Measurements from ENCODE around the gene NR3C2.

Gene NR3C2

DNA sequence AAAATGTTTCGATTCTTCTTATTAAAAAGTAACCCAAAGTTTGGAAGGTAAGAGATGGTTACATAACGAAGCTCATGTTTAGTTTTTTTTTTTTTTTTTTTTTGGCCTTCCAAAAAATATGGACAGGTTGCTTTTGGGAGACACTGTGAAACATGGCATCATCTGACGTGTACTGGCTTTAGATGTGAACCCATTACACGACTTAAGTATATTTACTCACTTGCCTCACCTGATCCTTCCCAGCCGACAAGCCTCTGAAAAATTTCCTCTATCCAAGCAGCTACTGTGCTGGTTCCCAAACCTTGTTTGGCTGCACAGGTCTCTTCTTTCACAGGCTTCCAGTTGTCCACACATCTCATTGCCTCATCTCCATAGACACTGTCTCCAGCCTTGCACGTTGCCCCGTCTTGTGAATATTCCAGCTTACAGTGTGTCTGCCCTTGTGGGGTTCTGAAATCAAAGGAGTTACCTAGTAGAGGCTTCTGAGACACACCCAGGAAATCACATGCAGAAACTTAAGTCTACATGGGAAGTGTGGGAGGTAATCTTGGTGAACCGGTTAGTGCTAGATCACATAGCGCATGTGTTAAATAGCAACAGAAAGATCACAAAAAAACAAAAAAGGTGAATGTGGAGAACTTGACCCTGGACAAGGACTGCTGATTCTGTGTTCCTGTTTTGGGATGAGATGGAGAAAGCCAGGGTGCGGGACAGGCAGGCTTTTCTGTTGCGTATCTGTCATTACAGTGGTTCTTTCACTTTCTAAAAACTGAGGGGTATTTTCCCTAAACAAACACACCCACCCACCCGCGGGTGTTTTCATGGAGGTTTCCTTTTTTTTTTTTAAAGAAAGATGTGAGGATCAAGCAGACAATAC, 381.7 kb downstream of the NR3C2 start:
- TF ChIP-seq, protein P1, sequence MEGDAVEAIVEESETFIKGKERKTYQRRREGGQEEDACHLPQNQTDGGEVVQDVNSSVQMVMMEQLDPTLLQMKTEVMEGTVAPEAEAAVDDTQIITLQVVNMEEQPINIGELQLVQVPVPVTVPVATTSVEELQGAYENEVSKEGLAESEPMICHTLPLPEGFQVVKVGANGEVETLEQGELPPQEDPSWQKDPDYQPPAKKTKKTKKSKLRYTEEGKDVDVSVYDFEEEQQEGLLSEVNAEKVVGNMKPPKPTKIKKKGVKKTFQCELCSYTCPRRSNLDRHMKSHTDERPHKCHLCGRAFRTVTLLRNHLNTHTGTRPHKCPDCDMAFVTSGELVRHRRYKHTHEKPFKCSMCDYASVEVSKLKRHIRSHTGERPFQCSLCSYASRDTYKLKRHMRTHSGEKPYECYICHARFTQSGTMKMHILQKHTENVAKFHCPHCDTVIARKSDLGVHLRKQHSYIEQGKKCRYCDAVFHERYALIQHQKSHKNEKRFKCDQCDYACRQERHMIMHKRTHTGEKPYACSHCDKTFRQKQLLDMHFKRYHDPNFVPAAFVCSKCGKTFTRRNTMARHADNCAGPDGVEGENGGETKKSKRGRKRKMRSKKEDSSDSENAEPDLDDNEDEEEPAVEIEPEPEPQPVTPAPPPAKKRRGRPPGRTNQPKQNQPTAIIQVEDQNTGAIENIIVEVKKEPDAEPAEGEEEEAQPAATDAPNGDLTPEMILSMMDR (IDR thresholded peaks at IDR 0.05; ENCODE audit: low read depth, low read length), result no peak
- DNase-seq (ENCODE audit: extremely low read depth, low read depth), result no peak

DNA sequence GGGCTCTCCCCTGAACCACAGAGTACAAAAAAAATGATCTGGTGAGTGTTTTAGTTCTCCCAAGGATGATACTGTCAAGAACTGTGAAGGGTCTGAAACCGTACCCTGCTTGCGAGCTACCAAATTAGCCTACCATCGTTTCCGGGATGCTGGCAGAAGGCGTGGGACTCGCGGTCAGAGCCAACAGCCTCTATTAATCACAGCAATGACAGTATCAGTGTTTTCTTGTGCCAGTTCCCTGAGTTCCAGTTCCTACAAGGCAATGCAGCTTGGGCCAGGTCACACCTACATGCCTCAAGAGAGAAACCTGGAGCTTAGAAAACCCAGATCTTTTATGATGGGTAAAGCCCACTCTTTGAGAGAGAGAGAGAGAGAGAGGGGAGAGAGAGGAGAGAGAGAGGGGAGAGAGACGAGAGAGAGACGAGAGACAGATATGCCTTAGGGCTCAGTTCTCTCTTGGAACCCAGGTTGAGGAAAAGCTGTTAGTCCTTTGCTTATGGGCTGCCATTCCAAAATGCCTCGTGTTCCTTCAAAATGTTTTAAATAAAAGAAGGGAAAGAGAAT, 382.5 kb downstream of the NR3C2 start:
- DNase-seq (ENCODE audit: extremely low read depth, low read depth), result no peak
- TF ChIP-seq, protein P1 (IDR thresholded peaks at IDR 0.05; ENCODE audit: low read depth, low read length), result no peak

DNA sequence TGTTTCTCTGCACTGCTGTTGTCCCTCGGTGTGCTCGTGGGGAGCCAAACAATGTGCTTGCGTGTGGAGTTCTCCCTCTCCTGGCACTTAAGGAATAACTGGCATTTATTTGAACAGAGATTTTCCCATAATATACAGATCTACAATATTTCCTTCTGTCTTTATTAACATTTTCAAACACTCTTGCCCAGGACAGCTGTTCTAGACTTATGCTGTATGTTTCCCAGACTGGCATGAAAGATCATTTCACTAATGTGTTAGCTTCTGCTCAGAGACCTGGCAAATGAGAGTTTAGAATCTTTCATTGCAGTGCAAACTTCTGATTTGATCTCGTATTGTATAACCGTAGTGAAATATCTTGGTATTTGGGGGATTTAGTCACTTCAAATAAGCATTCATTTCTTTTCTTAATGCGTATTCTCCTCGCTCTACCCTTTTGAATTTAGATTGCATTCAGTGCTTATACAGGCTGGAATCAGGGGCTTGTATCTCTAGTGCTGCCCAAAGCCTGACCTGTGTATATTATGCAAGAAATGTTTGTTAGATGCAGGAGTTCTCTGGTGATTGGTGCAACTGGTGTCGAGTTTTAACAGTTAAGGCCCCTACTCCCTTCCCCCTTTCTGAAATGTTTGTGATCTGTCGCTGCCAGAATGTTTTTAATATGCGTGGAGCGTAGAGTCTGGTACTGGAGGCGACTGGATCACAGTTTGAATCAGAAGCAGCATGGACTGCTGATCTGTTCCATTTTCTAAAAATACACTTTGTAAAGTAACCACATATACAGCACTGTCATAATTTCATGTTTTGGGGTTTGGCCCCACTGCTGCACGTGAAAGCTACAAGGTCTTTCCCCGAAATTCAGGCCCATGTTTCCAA, 384.0 kb downstream of the NR3C2 start:
- no peak for DNase-seq (ENCODE audit: extremely low read depth, low read depth)
- TF ChIP-seq, protein P1 (IDR thresholded peaks at IDR 0.05; ENCODE audit: low read depth, low read length), result no peak

DNA sequence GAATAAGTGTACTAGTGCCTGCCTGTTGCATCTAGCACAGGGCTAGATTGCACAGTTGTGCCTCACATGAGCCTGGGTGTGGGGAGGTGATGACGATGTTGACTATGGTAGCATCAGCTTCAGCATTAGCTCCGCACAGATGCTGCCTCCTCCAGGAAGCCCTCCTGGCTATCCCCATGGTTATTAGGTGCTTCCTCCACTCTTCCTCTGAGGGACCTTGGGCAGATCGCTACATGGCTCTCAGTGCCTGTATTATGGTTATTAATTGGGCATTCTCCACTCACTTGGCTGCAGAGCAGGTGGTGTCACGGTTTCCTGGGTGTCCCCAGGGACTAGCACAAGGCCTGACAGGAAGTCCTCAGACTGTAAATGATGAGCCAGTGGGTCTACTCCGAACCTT, 384.7 kb downstream of the NR3C2 start:
- no peak for DNase-seq (ENCODE audit: extremely low read depth, low read depth)
- TF ChIP-seq, protein P1 (IDR thresholded peaks at IDR 0.05; ENCODE audit: low read depth, low read length), result no peak

DNA sequence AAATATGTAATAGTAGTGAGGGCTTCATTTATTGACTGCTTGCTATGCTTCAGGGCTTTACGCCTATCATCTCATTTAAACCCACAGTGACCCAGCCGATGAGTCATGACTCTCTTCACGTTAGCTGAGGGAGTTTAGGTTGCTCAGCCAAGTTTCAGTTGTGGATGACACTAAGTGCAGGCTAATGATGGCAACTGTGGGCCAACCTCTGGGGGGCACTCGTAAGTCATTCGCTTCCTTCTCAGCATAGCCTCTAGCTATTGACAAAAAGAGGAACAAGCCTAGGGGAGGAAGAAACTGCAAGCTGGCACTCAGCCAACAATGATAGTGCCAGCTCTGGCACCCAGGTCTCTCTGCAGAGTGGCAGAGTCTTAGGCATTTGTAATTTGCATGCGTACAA, 385.3 kb downstream of the NR3C2 start:
- TF ChIP-seq, protein P1 (IDR thresholded peaks at IDR 0.05; ENCODE audit: low read depth, low read length), result no peak
- no peak for DNase-seq (ENCODE audit: extremely low read depth, low read depth)

DNA sequence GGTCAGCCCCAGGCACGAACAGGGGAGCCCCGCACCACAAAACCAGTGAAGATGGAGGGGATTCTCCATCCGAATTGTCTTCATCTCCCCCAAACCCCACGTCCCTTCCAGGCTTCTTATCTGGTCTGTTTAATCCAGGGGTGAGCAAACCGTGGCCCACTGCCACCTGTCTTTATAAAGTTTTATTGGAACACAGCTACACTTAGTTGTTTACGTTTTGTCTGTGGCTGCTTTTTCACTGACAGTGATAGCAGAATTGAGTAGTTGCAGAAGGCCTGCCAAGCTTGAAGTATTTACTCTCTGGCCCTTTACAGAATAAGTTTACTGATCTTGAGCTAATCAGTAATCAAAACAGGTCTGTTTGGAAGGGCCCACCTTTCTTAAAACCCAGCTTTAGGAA, 386.4 kb downstream of the NR3C2 start:
- no peak for DNase-seq (ENCODE audit: extremely low read depth, low read depth)
- TF ChIP-seq, protein P1 (IDR thresholded peaks at IDR 0.05; ENCODE audit: low read depth, low read length), result no peak
